ENCODE measurements around the gene B4GALT6.

- TF ChIP-seq POLR2AphosphoS5 (IDR thresholded peaks at IDR 0.05; ENCODE audit: low read depth, low read length) (no peak), POLR2A (IDR thresholded peaks at IDR 0.05; ENCODE audit: low read depth, low read length) (no peak)
Measured at GRCh38 chr18:31669541-31669940, 14.8 kb downstream of the B4GALT6 start.

Measured in GM12892 (cell line).